ENCODE results near the gene KRTAP16-1. TPM values are rescaled to one million over a fixed set of nuclear protein-coding genes. Genes with fewer than 3 reads are reported as not detected.

Gene KRTAP16-1
- polyA plus RNA-seq, 1 donor from 2014 or later = not detected

DNA sequence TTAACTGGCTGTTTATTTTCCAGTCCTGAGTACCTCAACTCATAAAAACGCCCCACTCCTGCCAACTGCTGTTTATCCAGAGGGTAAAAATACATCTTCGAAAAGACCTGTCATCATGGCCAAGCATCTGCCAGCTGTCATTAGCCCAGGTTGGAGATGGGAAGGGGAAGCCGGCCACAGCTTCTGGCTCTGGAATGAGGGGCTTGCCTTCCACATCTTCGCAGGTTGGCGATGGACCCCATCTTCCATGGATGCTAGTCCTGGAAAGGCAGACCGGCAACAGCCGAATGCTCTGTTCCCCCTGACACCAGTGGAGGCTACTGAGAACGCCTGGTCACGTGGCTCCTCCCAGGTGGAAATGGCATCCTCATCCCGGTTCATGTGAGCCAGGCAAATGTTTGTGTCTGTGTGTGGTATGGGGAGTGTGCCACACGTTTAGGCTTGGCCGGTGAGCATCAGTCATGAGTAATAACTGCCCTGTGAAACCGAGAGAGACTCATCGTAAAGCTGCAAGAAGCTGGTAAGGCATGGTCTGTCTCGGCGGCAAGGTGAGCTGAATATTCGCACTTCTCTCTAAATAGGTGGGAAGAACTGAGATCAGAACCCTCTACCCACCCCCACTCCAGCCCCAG, 6.8 kb upstream of the KRTAP16-1 start:
- Histone ChIP-seq H3K36me3 (ENCODE audit: insufficient read depth, low read length) (no peaks in the 10 kb centered on the region), H3K27me3 (ENCODE audit: insufficient read depth, low read depth, low read length) (no peaks in the 10 kb centered on the region), H3K4me2 (ENCODE audit: low read length) (no peak overlapping the region), H4K20me1 (ENCODE audit: insufficient read depth) (no peaks in the 10 kb centered on the region), H3K4me3 (ENCODE audit: low read length) (no peak overlapping the region), H3K9me2 (ENCODE audit: insufficient read depth, low read length) (no peaks in the 10 kb centered on the region), H2AFZ (ENCODE audit: low read depth, low read length) (no peak overlapping the region), H3K9me3 (ENCODE audit: low read length) (no peaks in the 10 kb centered on the region), H3K79me2 (replicated peaks; ENCODE audit: insufficient read depth, low read length) (no peaks in the 10 kb centered on the region), H3F3A (ENCODE audit: insufficient read depth, low read length, poor library complexity, severe bottlenecking) (no peaks in the 10 kb centered on the region), H3K9ac (ENCODE audit: low read length) (no peak overlapping the region), H3K27ac (ENCODE audit: low read length) (no peak overlapping the region)
- TF ChIP-seq CTCF (IDR thresholded peaks at IDR 0.05; ENCODE audit: poor library complexity, severe bottlenecking) = no peak
- no peak for TF ChIP-seq EZH2 (IDR thresholded peaks at IDR 0.05; ENCODE audit: borderline replicate concordance, insufficient read depth, low read length, poor library complexity, severe bottlenecking)
- TF ChIP-seq MXI1 (conservative IDR thresholded peaks at IDR 0.05; ENCODE audit: poor library complexity, severe bottlenecking) = no peak
- no peak for TF ChIP-seq TAF1 (IDR thresholded peaks at IDR 0.05; ENCODE audit: low read depth)
- TF ChIP-seq RAD21 (conservative IDR thresholded peaks at IDR 0.05) = no peak

- H3K36me3 ChIP-seq (ENCODE audit: insufficient read depth, low read length) = no peaks in the 10 kb centered on the region
- no peak within 1 kb of the TSS for H2AFZ ChIP-seq (ENCODE audit: low read depth, low read length)
- no peaks in the 10 kb centered on the region for H3K27me3 ChIP-seq (ENCODE audit: insufficient read depth, low read depth, low read length)
- H3K4me3 ChIP-seq (ENCODE audit: low read length) = no peak within 1 kb of the TSS
- no peak within 1 kb of the TSS for H3K4me2 ChIP-seq (ENCODE audit: low read length)
- no peaks in the 10 kb centered on the region for H3F3A ChIP-seq (ENCODE audit: insufficient read depth, low read length, poor library complexity, severe bottlenecking)
- H3K27ac ChIP-seq (ENCODE audit: low read length) = no peak within 1 kb of the TSS
- no peaks in the 10 kb centered on the region for H3K79me2 ChIP-seq (replicated peaks; ENCODE audit: insufficient read depth, low read length)
- H4K20me1 ChIP-seq (ENCODE audit: insufficient read depth) = no peaks in the 10 kb centered on the region
- H3K9me2 ChIP-seq (ENCODE audit: insufficient read depth, low read length) = no peaks in the 10 kb centered on the region
- TF ChIP-seq TAF1 (IDR thresholded peaks at IDR 0.05; ENCODE audit: low read depth) (no peak), POLR2AphosphoS5 (IDR thresholded peaks at IDR 0.05) (no peak), EP300 (conservative IDR thresholded peaks at IDR 0.05; ENCODE audit: poor library complexity, severe bottlenecking) (no peak), MXI1 (conservative IDR thresholded peaks at IDR 0.05; ENCODE audit: poor library complexity, severe bottlenecking) (no peak)
- TF ChIP-seq, protein P1, sequence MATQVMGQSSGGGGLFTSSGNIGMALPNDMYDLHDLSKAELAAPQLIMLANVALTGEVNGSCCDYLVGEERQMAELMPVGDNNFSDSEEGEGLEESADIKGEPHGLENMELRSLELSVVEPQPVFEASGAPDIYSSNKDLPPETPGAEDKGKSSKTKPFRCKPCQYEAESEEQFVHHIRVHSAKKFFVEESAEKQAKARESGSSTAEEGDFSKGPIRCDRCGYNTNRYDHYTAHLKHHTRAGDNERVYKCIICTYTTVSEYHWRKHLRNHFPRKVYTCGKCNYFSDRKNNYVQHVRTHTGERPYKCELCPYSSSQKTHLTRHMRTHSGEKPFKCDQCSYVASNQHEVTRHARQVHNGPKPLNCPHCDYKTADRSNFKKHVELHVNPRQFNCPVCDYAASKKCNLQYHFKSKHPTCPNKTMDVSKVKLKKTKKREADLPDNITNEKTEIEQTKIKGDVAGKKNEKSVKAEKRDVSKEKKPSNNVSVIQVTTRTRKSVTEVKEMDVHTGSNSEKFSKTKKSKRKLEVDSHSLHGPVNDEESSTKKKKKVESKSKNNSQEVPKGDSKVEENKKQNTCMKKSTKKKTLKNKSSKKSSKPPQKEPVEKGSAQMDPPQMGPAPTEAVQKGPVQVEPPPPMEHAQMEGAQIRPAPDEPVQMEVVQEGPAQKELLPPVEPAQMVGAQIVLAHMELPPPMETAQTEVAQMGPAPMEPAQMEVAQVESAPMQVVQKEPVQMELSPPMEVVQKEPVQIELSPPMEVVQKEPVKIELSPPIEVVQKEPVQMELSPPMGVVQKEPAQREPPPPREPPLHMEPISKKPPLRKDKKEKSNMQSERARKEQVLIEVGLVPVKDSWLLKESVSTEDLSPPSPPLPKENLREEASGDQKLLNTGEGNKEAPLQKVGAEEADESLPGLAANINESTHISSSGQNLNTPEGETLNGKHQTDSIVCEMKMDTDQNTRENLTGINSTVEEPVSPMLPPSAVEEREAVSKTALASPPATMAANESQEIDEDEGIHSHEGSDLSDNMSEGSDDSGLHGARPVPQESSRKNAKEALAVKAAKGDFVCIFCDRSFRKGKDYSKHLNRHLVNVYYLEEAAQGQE (IDR thresholded peaks at IDR 0.05; ENCODE audit: borderline replicate concordance) = no peak
- H3K9me3 ChIP-seq (ENCODE audit: low read length) = no peaks in the 10 kb centered on the region
- no peak within 1 kb of the TSS for H3K9ac ChIP-seq (ENCODE audit: low read length)
Observed at GRCh38 chr17:41315204-41315794, 6.2 kb upstream of the KRTAP16-1 start, which contains the start of gene KRTAP17-1. TSS of gene KRTAP17-1 (minus strand) at chr17:41315710. CDS start at chr17:41315650, 60 bp downstream.

All from neural cell (in vitro differentiated cells).